ENCODE data around the gene LHCGR.

Gene LHCGR

DNA sequence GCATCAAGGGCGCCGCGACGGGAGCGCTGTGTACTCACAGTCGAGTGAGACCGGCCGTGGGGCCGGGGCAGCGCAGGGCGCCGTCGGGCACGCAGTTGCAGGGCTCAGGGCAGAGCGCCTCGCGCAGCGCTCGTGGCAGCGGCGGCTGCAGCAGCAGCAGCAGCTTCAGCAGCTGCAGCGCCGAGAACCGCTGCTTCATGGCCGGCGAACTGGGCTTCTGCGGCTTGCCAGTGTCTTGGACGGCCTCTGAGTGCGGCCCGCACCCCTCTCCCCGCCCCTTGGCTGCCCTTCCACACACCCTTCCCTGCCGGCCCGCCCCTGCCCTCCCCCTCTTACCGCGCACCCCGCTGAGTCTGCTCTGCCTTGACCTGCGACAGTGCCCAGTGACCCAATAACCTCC, at the start of gene LHCGR:
TSS of gene LHCGR (minus strand) at position 252 of the 400 bp plus-strand sequence. CDS start at position 199, 53 bp downstream.
- H3K27me3 ChIP-seq (ENCODE audit: control insufficient read depth, insufficient read depth, low read length): peaks cover 25% of the 10 kb centered on the region
- no peaks in the 10 kb centered on the region for H3K9me3 ChIP-seq (ENCODE audit: control insufficient read depth, insufficient read depth, low read depth, low read length)
- no peaks in the 10 kb centered on the region for H3K36me3 ChIP-seq (ENCODE audit: control insufficient read depth, insufficient read depth, low read length)
- no peak within 1 kb of the TSS for H3K27ac ChIP-seq (ENCODE audit: low read depth, low read length)
- peak within 1 kb of the TSS; percentile 9 for H3K9ac ChIP-seq (ENCODE audit: low read length)
- H3K4me3 ChIP-seq (ENCODE audit: low read depth, low read length): peak within 1 kb of the TSS; percentile 57
- H3K4me1 ChIP-seq (ENCODE audit: control insufficient read depth, insufficient read depth, low read length): peaks cover 21% of the 10 kb centered on the region

DNA sequence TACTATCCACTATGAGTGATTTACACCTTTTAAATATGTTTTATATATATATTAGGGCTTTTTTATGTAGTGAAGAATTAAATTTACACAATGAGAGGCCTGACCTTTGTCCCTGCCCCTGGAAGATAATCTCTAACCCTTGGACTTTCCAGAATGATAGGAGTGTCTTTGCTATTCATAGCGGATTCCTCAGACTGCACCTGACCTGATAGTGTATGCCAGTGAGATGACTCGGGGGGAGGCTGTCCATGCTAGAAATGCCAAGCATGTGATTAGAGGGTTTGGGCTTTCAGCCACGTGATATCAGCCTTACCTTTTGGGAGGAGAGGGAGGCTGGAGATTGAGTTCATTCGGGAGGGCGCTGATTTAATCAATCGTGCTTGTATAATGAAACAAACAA, 44.1 kb upstream of the LHCGR start:
- Histone ChIP-seq H3K36me3 (ENCODE audit: control insufficient read depth, insufficient read depth, low read length) (no peaks in the 10 kb centered on the region), H3K4me3 (ENCODE audit: low read depth, low read length) (no peak overlapping the region), H3K9ac (ENCODE audit: low read length) (no peak overlapping the region)

DNA sequence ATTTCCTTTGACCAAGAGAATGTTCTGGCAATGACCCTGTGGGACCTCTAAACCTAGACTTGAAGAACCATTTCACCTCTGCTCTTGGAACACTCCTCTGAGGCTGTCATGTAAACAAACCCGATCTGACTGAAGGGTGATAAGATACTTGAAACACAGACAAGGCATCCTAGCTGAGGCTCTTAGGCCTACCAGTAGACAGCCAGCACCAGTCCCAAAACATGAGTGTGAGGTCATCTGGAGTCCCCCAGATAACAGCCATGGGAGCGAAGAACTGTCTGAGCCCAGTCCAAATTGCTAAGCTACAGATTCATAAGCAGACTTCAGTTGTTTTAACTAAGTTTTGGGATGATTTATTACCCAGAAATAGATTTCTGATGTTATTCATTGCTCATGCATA, 39.5 kb upstream of the LHCGR start:
- Histone ChIP-seq H3K4me1 (ENCODE audit: control insufficient read depth, insufficient read depth, low read length) (peaks cover 23% of the 10 kb centered on the region), H3K27me3 (ENCODE audit: control insufficient read depth, insufficient read depth, low read length) (no peaks in the 10 kb centered on the region), H3K9me3 (ENCODE audit: control insufficient read depth, insufficient read depth, low read depth, low read length) (no peaks in the 10 kb centered on the region), H3K9ac (ENCODE audit: low read length) (no peak overlapping the region), H3K27ac (ENCODE audit: low read depth, low read length) (no peak overlapping the region), H3K36me3 (ENCODE audit: control insufficient read depth, insufficient read depth, low read length) (no peaks in the 10 kb centered on the region), H3K4me3 (ENCODE audit: low read depth, low read length) (no peak overlapping the region)

More for the DNA sequence above, 44.1 kb upstream of the LHCGR start:
- no peaks in the 10 kb centered on the region for H3K27me3 ChIP-seq (ENCODE audit: control insufficient read depth, insufficient read depth, low read length)
- no peaks in the 10 kb centered on the region for H3K4me1 ChIP-seq (ENCODE audit: control insufficient read depth, insufficient read depth, low read length)
- H3K27ac ChIP-seq (ENCODE audit: low read depth, low read length): no peak overlapping the region
- H3K9me3 ChIP-seq (ENCODE audit: control insufficient read depth, insufficient read depth, low read depth, low read length): no peaks in the 10 kb centered on the region

DNA sequence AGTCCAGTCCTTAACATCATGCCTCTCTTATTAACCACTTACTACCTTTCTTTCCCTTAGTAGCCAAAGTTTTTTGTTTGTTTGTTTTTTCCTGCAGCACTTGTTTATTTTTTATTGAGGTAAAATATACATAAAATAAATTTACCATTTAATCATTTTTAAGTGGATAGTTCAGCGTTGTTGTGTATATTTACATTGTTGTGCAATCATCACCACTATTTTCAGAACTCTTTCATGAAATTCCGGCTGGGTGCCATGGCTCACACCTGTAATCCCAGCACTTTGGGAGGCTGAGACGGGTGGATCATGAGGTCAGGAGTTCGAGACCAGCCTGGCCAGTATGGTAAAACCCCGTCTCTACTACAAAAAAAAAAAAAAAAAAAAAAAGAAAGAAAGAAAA, 38.1 kb upstream of the LHCGR start:
- Histone ChIP-seq H3K27ac (ENCODE audit: low read depth, low read length) (no peak overlapping the region), H3K9ac (ENCODE audit: low read length) (no peak overlapping the region), H3K4me1 (ENCODE audit: control insufficient read depth, insufficient read depth, low read length) (peaks cover 23% of the 10 kb centered on the region), H3K9me3 (ENCODE audit: control insufficient read depth, insufficient read depth, low read depth, low read length) (no peaks in the 10 kb centered on the region), H3K4me3 (ENCODE audit: low read depth, low read length) (no peak overlapping the region), H3K27me3 (ENCODE audit: control insufficient read depth, insufficient read depth, low read length) (no peaks in the 10 kb centered on the region), H3K36me3 (ENCODE audit: control insufficient read depth, insufficient read depth, low read length) (no peaks in the 10 kb centered on the region)

DNA sequence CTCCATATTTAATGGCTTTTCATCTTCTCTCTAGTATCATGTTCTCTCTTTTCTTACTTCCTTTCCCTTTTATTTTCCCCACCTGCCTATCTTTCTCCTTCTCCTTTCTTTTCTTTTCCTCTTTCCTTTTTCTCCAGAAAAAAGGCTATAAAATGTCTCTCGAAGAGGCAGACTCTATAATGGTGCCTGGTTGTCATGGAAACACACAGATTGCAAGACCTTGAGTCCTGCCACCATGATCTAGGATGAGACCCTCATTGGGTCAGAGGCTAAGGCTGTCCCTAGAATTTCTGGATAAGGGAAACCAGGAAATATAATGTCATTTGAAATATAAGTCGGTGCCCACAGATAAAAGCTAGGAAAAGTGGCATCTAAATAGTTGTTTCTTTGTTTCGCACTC, 36.5 kb upstream of the LHCGR start:
- peaks cover 23% of the 10 kb centered on the region for H3K4me1 ChIP-seq (ENCODE audit: control insufficient read depth, insufficient read depth, low read length)
- no peak overlapping the region for H3K9ac ChIP-seq (ENCODE audit: low read length)

DNA sequence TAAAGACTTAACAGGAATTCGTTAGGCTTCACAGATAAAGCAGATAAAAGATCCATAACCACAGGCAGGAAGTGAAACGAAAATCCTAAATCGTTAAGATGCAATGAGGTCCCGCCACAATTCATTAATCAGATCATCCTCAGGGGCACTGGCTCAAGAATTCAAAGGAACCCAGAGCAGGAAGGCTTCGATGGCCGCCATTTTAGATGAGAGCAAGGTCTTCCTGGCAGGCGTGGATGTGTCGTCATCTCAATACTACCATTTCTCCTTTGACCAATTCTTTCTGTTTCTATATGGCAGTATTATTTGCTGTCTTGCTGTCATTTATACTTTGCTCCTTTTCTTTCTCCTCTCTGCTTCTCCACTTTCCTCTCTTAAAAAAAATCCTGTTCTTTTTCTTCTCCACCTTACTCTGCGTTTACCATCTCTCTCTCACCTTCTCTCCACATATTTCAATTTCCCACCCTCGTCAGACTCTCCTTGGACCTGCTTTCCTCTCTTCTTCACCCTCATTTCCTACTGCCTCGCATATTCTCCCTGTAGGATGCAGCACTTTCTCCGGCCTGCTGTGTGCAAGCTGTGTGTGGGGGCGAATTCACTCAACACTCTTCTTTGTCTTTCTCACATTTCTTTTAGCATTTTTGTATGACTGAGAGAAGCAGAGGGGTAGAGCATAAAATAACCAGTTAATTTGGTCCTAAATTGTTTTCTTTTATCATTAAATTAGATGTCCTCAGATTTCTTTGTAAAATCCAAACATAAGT, 35.1 kb upstream of the LHCGR start:
- H3K27me3 ChIP-seq (ENCODE audit: control insufficient read depth, insufficient read depth, low read length): no peaks in the 10 kb centered on the region
- H3K4me1 ChIP-seq (ENCODE audit: control insufficient read depth, insufficient read depth, low read length): peaks cover 23% of the 10 kb centered on the region
- H3K36me3 ChIP-seq (ENCODE audit: control insufficient read depth, insufficient read depth, low read length): no peaks in the 10 kb centered on the region
- H3K4me3 ChIP-seq (ENCODE audit: low read depth, low read length): no peak overlapping the region
- H3K27ac ChIP-seq (ENCODE audit: low read depth, low read length): no peak overlapping the region
- no peak overlapping the region for H3K9ac ChIP-seq (ENCODE audit: low read length)
- no peaks in the 10 kb centered on the region for H3K9me3 ChIP-seq (ENCODE audit: control insufficient read depth, insufficient read depth, low read depth, low read length)

More for the DNA sequence above, 36.5 kb upstream of the LHCGR start:
- no peaks in the 10 kb centered on the region for H3K27me3 ChIP-seq (ENCODE audit: control insufficient read depth, insufficient read depth, low read length)
- H3K9me3 ChIP-seq (ENCODE audit: control insufficient read depth, insufficient read depth, low read depth, low read length): no peaks in the 10 kb centered on the region
- no peak overlapping the region for H3K4me3 ChIP-seq (ENCODE audit: low read depth, low read length)
- H3K27ac ChIP-seq (ENCODE audit: low read depth, low read length): no peak overlapping the region
- H3K36me3 ChIP-seq (ENCODE audit: control insufficient read depth, insufficient read depth, low read length): no peaks in the 10 kb centered on the region

DNA sequence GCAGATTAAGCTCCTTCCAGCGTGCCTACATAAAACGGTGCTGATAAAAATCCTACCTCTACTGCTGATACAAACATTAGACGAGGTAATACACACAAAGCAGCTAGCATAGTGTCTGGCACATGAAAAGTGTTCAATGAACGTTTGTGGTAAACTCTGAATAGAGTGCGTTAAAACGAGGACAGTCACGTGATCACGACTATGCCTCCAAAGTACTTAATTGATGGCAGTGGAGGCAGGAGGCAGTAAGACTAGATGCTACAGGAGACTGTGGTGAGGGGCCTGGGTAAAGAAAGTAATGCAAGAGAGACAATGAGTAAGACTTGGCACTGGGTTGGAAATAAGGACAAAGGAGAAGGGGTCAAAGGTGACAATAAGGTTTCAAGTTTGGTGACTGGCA, 32.1 kb upstream of the LHCGR start:
- no peak overlapping the region for H3K9ac ChIP-seq (ENCODE audit: low read length)
- peaks cover 23% of the 10 kb centered on the region for H3K4me1 ChIP-seq (ENCODE audit: control insufficient read depth, insufficient read depth, low read length)
- H3K36me3 ChIP-seq (ENCODE audit: control insufficient read depth, insufficient read depth, low read length): no peaks in the 10 kb centered on the region
- H3K27ac ChIP-seq (ENCODE audit: low read depth, low read length): no peak overlapping the region
- H3K9me3 ChIP-seq (ENCODE audit: control insufficient read depth, insufficient read depth, low read depth, low read length): no peaks in the 10 kb centered on the region
- no peaks in the 10 kb centered on the region for H3K27me3 ChIP-seq (ENCODE audit: control insufficient read depth, insufficient read depth, low read length)
- no peak overlapping the region for H3K4me3 ChIP-seq (ENCODE audit: low read depth, low read length)

DNA sequence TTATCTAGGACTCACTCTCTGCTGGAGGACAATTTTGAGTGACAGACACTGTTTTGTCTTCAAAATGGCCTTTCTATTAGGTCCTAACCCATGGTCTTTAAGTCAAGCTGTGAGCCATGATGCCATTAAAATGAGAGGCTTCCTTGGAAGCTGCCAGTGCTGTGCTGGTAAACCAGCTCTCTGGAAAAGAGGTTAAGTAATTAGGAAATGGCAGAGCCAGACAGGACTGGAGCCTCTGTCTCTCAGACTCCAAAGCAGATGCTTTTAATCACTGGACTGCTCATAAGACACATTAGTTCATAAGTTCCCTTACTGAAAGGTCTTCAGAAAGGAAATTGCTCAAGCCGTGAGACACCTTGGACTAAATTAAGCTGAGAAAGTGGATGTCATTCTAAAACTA, 25.8 kb upstream of the LHCGR start:
- no peak overlapping the region for H3K9ac ChIP-seq (ENCODE audit: low read length)
- H3K9me3 ChIP-seq (ENCODE audit: control insufficient read depth, insufficient read depth, low read depth, low read length): no peaks in the 10 kb centered on the region
- no peak overlapping the region for H3K27ac ChIP-seq (ENCODE audit: low read depth, low read length)
- H3K4me3 ChIP-seq (ENCODE audit: low read depth, low read length): no peak overlapping the region
- no peaks in the 10 kb centered on the region for H3K36me3 ChIP-seq (ENCODE audit: control insufficient read depth, insufficient read depth, low read length)
- H3K4me1 ChIP-seq (ENCODE audit: control insufficient read depth, insufficient read depth, low read length): 0 out of 2 replicates have a peak, but pooled peaks cover 4% of the 10 kb centered on the region
- no peaks in the 10 kb centered on the region for H3K27me3 ChIP-seq (ENCODE audit: control insufficient read depth, insufficient read depth, low read length)

DNA sequence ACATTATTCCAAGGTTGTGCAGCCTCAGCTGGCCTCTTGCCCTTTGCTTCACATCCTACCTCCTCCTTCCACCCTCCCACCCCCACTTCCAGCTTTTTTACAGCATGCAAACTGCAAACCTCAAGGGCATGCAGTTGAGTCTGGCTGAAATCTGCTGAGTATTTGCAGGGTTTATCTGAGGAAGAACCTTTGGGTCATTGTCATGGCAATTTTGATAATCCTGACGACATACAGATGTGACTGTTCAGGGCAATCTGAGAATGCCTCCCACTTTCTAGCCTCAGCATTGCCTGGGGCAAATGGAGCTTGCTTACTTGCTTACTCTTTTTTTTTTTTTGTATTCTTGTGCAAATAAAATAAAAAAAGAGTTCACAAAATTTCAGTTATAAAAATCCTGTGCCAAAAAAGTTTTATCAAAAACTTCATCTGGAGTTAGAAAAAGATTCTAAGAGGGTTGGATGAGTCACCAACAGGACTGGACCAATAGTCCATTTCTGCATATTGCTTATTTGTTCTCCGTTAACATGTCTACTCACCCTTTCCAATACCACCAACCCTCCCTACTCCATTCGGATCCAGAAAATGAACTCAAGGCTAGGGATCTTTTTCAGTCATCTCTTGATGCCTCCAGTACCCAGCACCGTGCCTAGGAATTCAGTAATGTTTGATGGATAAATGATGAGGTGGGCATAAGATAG, 23.6 kb upstream of the LHCGR start:
- Histone ChIP-seq H3K9me3 (ENCODE audit: control insufficient read depth, insufficient read depth, low read depth, low read length) (no peaks in the 10 kb centered on the region), H3K4me3 (ENCODE audit: low read depth, low read length) (no peak overlapping the region), H3K36me3 (ENCODE audit: control insufficient read depth, insufficient read depth, low read length) (no peaks in the 10 kb centered on the region), H3K27me3 (ENCODE audit: control insufficient read depth, insufficient read depth, low read length) (no peaks in the 10 kb centered on the region), H3K4me1 (ENCODE audit: control insufficient read depth, insufficient read depth, low read length) (0 out of 2 replicates have a peak, but pooled peaks cover 4% of the 10 kb centered on the region), H3K27ac (ENCODE audit: low read depth, low read length) (no peak overlapping the region), H3K9ac (ENCODE audit: low read length) (no peak overlapping the region)

DNA sequence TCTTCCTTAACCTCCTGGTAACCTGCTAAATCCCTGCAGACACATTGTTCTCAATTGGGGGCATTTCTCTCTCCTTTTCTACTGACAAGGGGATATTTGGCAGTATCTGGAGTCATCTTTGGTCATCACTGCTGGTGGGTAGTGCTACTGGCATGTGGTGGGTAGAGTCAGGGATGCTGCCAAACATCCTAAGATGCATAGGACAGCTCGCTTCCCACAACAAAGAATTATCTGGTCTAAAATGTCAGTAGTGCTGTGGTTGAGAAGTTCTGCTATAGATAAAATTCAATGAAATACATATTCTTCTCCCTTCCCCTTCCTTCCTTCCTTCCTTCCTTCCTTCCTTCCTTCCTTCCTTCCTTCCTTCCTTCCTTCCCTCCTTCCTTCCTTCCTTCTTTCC, 18.7 kb upstream of the LHCGR start:
- 0 out of 2 replicates have a peak, but pooled peaks cover 4% of the 10 kb centered on the region for H3K4me1 ChIP-seq (ENCODE audit: control insufficient read depth, insufficient read depth, low read length)
- no peaks in the 10 kb centered on the region for H3K36me3 ChIP-seq (ENCODE audit: control insufficient read depth, insufficient read depth, low read length)
- H3K9me3 ChIP-seq (ENCODE audit: control insufficient read depth, insufficient read depth, low read depth, low read length): no peaks in the 10 kb centered on the region
- H3K27ac ChIP-seq (ENCODE audit: low read depth, low read length): no peak overlapping the region
- H3K27me3 ChIP-seq (ENCODE audit: control insufficient read depth, insufficient read depth, low read length): no peaks in the 10 kb centered on the region
- H3K9ac ChIP-seq (ENCODE audit: low read length): no peak overlapping the region
- no peak overlapping the region for H3K4me3 ChIP-seq (ENCODE audit: low read depth, low read length)

DNA sequence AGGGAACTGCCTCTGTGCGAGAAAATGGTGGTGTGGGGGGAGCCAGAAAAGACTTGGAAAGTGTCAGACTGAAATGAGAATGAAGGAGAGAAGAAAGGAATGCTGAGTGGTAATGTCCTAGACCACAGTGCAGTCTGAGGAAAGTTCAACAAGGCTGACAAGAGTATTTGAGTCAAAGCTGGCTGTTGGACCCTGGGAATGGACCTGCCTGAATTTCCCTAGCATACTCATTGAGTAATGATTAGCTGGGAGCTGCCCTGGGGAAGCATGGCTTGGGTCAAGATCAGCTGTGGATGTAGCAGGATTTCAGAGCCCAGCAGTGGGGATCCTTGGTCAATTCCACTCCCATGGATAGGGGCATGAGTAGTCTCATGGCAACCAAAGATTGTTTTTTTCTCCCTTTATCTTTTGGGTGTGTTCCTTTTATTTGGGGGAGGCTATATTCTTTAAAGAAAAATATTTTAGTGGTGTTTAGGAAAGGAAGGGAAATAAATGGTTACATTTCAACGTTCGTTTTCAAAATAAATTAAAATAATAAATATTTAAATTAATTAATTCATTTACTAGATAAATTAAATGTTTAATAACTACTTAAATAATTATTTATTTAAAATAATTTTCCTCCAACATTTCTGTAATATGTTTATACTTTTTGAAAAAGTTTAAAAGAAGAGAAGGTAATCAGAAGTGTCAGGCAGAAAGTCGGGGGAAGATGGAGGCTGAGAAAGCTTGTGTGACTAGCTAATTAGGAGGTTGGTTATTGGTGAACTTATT, 15.9 kb upstream of the LHCGR start:
- no peak overlapping the region for H3K4me3 ChIP-seq (ENCODE audit: low read depth, low read length)
- no peaks in the 10 kb centered on the region for H3K27me3 ChIP-seq (ENCODE audit: control insufficient read depth, insufficient read depth, low read length)
- H3K9ac ChIP-seq (ENCODE audit: low read length): no peak overlapping the region
- H3K4me1 ChIP-seq (ENCODE audit: control insufficient read depth, insufficient read depth, low read length): peaks cover 13% of the 10 kb centered on the region
- H3K27ac ChIP-seq (ENCODE audit: low read depth, low read length): no peak overlapping the region
- no peaks in the 10 kb centered on the region for H3K36me3 ChIP-seq (ENCODE audit: control insufficient read depth, insufficient read depth, low read length)
- H3K9me3 ChIP-seq (ENCODE audit: control insufficient read depth, insufficient read depth, low read depth, low read length): no peaks in the 10 kb centered on the region

Data from HUES6 (cell line).